ENCODE measurements around the gene KIAA1191. TPM values are rescaled to one million over a fixed set of nuclear protein-coding genes. Genes with fewer than 3 reads are reported as not detected.

KIAA1191 gene
- total and polyA plus RNA-seq, 2 of the 8 experiments (the other 6 are each of a cell fraction or from before 2014, with no cell fraction given): 86.4 to 88.0 TPM

DNA sequence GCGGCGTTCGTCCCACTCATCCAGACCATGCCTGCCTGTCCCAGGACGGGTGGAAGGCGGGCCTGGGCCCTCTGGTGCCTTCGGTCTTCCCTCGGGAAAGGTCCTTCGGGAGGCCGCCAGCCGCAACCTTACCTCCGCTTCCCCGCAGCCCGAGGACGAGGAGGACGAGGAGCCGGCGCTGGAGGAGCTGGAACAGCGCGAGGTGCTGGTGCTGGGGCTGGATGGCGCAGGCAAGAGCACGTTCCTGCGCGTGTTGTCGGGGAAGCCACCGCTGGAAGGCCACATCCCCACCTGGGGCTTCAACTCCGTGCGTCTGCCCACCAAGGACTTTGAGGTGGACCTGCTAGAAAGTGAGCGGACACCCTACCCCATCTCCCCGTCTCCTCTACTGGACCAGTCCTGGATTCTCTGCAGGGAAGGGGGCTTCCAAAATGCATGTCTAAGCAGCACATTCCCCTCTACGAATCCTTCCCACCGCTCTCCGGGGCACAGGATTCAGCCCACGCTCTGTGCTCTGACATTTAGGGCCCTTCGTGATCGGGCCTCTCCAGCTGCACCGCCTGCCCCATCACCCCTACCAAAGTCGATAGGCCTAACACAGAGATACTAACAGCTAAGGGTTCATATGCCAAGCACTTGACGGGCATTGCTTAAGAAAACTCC is 4.8 kb upstream of the KIAA1191 start:
- Histone ChIP-seq H4K8ac (ENCODE audit: extremely low read depth, insufficient read depth, low read length) (peak overlapping the region; percentile 73; the same call in 1 of the 2 replicates), H2BK5ac (ENCODE audit: low read depth, low read length) (no peak overlapping the region), H3K79me1 (ENCODE audit: low read depth, low read length) (no peaks in the 10 kb centered on the region), H3K27me3 (replicated peaks in 1 of 4; ENCODE audit: control insufficient read depth in 3 of 4, extremely low read depth in 1 of 4, insufficient read depth in 3 of 4, low read length in 3 of 4) (peaks cover 7 to 42% (median 34%) of the 10 kb centered on the region in 4 experiments), H3K14ac (ENCODE audit: insufficient read length) (no peak overlapping the region), H3K9ac (replicated peaks in 1 of 4; ENCODE audit: extremely low read depth in 1 of 4, low read depth in 3 of 4, low read length in 3 of 4) (peak overlapping the region in 1 of 4 experiments; percentile 55; a peak in 3 of 7 replicates), H3K23ac (ENCODE audit: insufficient read length) (no peak overlapping the region), H2BK20ac (ENCODE audit: low read length) (no peak overlapping the region), H3K4ac (replicated peaks; ENCODE audit: insufficient read length, low read depth, low read length) (no peak overlapping the region), H3K23me2 (ENCODE audit: low read depth, low read length) (peaks cover 19% of the 10 kb centered on the region), H4K20me1 (replicated peaks in 1 of 2; ENCODE audit: control insufficient read depth in 1 of 2, insufficient read depth in 2 of 2, low read length in 2 of 2) (no peaks in the 10 kb centered on the region), H2AFZ (ENCODE audit: low read length) (peak overlapping the region; percentile 80; the same call in 1 of the 2 replicates), H4K91ac (replicated peaks; ENCODE audit: insufficient read length, low read length) (no peak overlapping the region), H3K18ac (ENCODE audit: extremely low read depth, low read length) (peak overlapping the region; percentile 66; the same call in 1 of the 2 replicates), H2BK12ac (ENCODE audit: low read depth, low read length) (0 out of 2 replicates have a peak overlapping the region, but pooled peaks have one; percentile 2), H3K4me1 (replicated peaks in 1 of 4; ENCODE audit: control insufficient read depth in 3 of 4, insufficient read depth in 4 of 4, low read length in 3 of 4) (peaks cover 0 to 5% (median 3%) of the 10 kb centered on the region in 4 experiments; a peak in 4 of 7 replicates), H3K4me3 (ENCODE audit: extremely low read depth in 1 of 4, insufficient read depth in 2 of 4, low read depth in 3 of 4, low read length in 4 of 4) (peak overlapping the region; percentile 61 to 82 (median 68)), H3K79me2 (ENCODE audit: control insufficient read depth in 1 of 2, insufficient read depth in 2 of 2, low read length in 2 of 2) (no peaks in the 10 kb centered on the region), H3K27ac (ENCODE audit: low read depth, low read length) (no peak overlapping the region), H2AK5ac (ENCODE audit: low read depth, low read length) (no peak overlapping the region), H2BK120ac (replicated peaks; ENCODE audit: low read depth, low read length) (no peak overlapping the region), H4K5ac (ENCODE audit: insufficient read length, low read depth, low read length) (no peak overlapping the region), H3K36me3 (ENCODE audit: control insufficient read depth in 2 of 4, insufficient read depth in 4 of 4, low read length in 3 of 4) (peaks cover 0 to 3% (median 0%) of the 10 kb centered on the region in 4 experiments; a peak in 3 of 8 replicates), H3K56ac (replicated peaks; ENCODE audit: insufficient read length, low read depth, low read length) (no peak overlapping the region), H3K4me2 (ENCODE audit: insufficient read depth in 1 of 2, low read depth in 2 of 2, low read length in 2 of 2) (peak overlapping the region; percentile 79 to 91), H2BK15ac (ENCODE audit: low read length) (0 out of 2 replicates have a peak overlapping the region, but pooled peaks have one; percentile 61), H3K9me3 (ENCODE audit: insufficient read depth in 2 of 2, low read depth in 1 of 2, low read length in 1 of 2) (no peaks in the 10 kb centered on the region)
- CTCF ChIA-PET (ENCODE audit: partially characterized antibody): interaction anchor here (1.1 kb wide), 1 partner anchor 176 kb away, joined by 3 read pairs; no protein-coding TSS in a partner anchor
- no peak for FAIRE-seq
- 31% methylated on average over 35 of the region's 38 CpGs; no CpG with 5 or more reads in 1 of the 2 experiments for WGBS, 2 experiments (ENCODE audit: extremely low coverage in 1 of 2, insufficient coverage in 1 of 2, insufficient read length in 1 of 2, insufficient replicate concordance in 2 of 2, low coverage in 1 of 2, low lambda C conversion rate in 2 of 2, missing lambda C conversion rate in 1 of 2)
- TF ChIP-seq POLR2AphosphoS5 (IDR thresholded peaks at IDR 0.05; ENCODE audit: low read depth, low read length) (no peak), SUZ12 (IDR thresholded peaks at IDR 0.05; ENCODE audit: low read length) (peak; percentile 37; the same call in 1 of the 2 replicates), ASH2L (IDR thresholded peaks at IDR 0.05; ENCODE audit: low read length) (peak; percentile 7), EZH2 (IDR thresholded peaks at IDR 0.05; ENCODE audit: low read depth, low read length, severe bottlenecking) (peak; percentile 43), CREB1 (IDR thresholded peaks at IDR 0.05) (no peak)
- TF ChIP-seq, protein P1, sequence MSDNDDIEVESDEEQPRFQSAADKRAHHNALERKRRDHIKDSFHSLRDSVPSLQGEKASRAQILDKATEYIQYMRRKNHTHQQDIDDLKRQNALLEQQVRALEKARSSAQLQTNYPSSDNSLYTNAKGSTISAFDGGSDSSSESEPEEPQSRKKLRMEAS (IDR thresholded peaks at IDR 0.05): peak; percentile 78
- peak in 1 of 2 experiments; percentile 81 for DNase-seq (ENCODE audit: low read depth in 1 of 2, low spot score in 2 of 2)
- POLR2A ChIA-PET (ENCODE audit: partially characterized antibody): interaction anchor here (0.8 to 1.6 kb wide), 5 partner anchors 11 to 37 kb away, joined by 3 to 11 read pairs (median 3); partner anchors contain the start of genes HIGD2A and NOP16
